ENCODE data around the gene FAM8A1.

FAM8A1 gene

DNA sequence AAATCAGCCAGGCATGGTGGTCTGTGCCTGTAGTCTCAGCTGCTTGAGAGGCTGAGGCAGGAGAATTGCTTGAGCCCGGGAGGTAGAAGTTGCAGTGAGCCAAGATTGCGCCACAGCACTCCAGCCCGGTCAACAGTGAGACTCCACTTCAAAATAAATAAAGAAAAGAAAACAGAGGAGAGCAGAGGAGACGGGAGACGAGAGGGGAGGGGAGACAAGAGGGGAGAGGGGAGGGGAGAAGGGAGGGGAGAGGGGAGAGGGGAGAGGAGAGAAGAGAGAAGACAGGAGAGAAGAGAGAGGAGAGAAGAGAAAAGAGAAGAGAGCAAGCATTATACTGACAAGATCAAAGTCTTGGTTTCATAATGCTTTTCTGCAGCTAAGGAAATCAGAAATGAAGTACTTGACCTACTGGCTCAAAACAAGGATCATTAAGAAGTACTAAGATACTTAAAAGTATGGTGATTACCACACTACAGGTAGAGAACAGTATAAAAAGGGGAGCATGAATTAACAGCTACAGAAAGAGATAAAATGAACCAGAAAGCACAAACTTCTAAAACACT lies 30.5 kb downstream of the FAM8A1 start:
- H3K36me3 Mint-ChIP-seq: peaks cover 23% of the 10 kb centered on the region
- no peak overlapping the region for H3K4me3 Mint-ChIP-seq
- peaks cover 42% of the 10 kb centered on the region for H3K4me1 Mint-ChIP-seq
- H3K27ac Mint-ChIP-seq: peak overlapping the region; percentile 12
- H3K9me3 Mint-ChIP-seq: no peaks in the 10 kb centered on the region
- H3K27me3 Mint-ChIP-seq: no peaks in the 10 kb centered on the region

- H3K4me1 Mint-ChIP-seq: peaks cover 60% of the 10 kb centered on the region
- H3K27me3 Mint-ChIP-seq: no peaks in the 10 kb centered on the region
- peak overlapping the region; percentile 2 for H3K4me3 Mint-ChIP-seq
- peak overlapping the region; percentile 31 for H3K27ac Mint-ChIP-seq
- H3K9me3 Mint-ChIP-seq: no peaks in the 10 kb centered on the region
- peaks cover 29% of the 10 kb centered on the region for H3K36me3 Mint-ChIP-seq
These were observed 32.8 kb downstream of the FAM8A1 start for GRCh38 chr6:17632934-17633333.

- H3K4me1 Mint-ChIP-seq: peaks cover 62% of the 10 kb centered on the region
- peak overlapping the region; percentile 62 for H3K4me3 Mint-ChIP-seq
- peak overlapping the region; percentile 75 for H3K27ac Mint-ChIP-seq
- H3K36me3 Mint-ChIP-seq: peaks cover 33% of the 10 kb centered on the region
- no peaks in the 10 kb centered on the region for H3K9me3 Mint-ChIP-seq
- no peaks in the 10 kb centered on the region for H3K27me3 Mint-ChIP-seq
These were observed 33.5 kb downstream of the FAM8A1 start for GRCh38 chr6:17633465-17634188.

GRCh38 chr6:17635568-17635967 lies 35.5 kb downstream of the FAM8A1 start:
- H3K27me3 Mint-ChIP-seq: no peaks in the 10 kb centered on the region
- peak overlapping the region; percentile 71 for H3K27ac Mint-ChIP-seq
- peaks cover 28% of the 10 kb centered on the region for H3K36me3 Mint-ChIP-seq
- no peak overlapping the region for H3K4me3 Mint-ChIP-seq
- peaks cover 52% of the 10 kb centered on the region for H3K4me1 Mint-ChIP-seq
- no peaks in the 10 kb centered on the region for H3K9me3 Mint-ChIP-seq

DNA sequence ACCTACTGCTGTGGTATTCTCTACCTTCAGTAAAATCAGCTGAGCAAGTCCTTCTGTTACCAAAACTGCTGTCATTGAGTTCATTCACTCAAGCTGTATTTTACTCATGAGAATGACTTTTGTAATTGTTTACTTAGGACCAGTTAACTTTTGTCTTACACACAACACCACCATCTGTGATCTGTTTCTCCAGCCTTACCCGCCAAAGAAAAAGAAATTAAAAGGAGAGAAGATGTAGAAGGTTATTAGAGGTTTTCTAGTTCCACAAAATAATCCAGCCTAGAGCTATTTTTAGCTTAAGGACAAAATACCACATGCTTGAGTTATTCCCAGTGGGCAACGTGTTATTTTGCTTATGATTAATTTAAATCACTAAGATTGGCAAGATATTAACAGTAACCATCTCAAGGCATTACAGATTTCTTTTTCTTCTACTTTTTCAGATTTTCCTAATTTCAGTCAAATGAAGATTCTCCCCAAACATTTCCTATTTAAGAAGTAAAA lies 38.2 kb downstream of the FAM8A1 start:
- Mint-ChIP-seq H3K27me3 (no peaks in the 10 kb centered on the region), H3K4me1 (peaks cover 52% of the 10 kb centered on the region), H3K36me3 (peaks cover 28% of the 10 kb centered on the region), H3K4me3 (no peak overlapping the region), H3K9me3 (no peaks in the 10 kb centered on the region), H3K27ac (no peak overlapping the region)

- Mint-ChIP-seq H3K4me3 (no peak overlapping the region), H3K36me3 (peaks cover 31% of the 10 kb centered on the region), H3K27ac (no peak overlapping the region), H3K27me3 (no peaks in the 10 kb centered on the region), H3K4me1 (peaks cover 34% of the 10 kb centered on the region), H3K9me3 (no peaks in the 10 kb centered on the region)
These were observed 40.4 kb downstream of the FAM8A1 start for GRCh38 chr6:17640477-17640917.

DNA sequence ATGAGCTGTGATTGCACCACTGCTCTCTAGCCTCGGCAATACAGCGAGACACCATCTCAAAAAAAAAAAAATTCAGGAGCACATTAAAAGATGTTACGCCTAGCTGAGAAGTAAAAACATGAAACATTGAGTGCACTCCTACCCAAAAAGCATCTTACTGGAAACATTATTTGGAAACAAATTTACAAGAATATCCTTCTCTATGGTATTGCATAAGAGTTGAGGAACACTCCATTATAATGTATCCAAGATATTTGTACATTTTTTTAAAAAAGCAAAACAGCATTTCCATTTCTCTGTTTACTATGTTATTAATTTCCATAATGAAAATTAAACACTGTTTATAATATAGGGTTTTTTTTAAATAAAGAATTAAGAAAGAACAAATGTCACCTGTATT lies 48.6 kb downstream of the FAM8A1 start:
- Mint-ChIP-seq H3K4me1 (peaks cover 30% of the 10 kb centered on the region), H3K9me3 (no peaks in the 10 kb centered on the region), H3K36me3 (peaks cover 35% of the 10 kb centered on the region), H3K27me3 (no peaks in the 10 kb centered on the region), H3K27ac (peak overlapping the region; percentile 8), H3K4me3 (no peak overlapping the region)

DNA sequence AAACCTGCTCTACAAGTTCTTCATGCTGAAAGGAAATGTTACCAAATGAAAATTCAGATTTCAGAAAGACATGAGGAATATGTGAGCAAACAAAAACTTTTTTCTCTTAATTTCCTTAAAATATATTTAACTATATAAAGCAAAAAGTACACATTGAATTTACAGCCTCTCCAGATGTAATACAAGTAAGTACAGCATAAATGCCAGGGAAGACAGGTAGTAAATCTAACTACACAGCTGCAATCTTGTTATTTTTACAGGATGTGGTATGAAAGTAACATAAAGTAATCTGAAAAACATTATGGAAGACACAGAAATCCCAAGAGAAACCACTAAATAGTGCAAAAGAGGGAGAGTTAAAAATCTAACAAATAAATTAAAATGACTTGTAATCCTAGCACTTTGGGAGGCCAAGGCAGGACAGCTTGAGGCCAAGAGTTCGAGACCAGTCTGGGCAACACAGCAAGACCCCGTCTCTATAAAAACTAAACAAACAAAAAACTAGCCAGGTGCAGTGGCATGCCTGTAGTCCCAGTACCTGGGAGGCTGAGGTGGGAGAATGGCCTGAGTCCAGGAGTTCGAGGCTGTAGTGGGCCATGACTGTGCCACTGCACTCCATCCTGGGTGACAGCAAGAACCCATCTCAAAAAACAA lies 50.7 kb downstream of the FAM8A1 start:
- H3K4me1 Mint-ChIP-seq: peaks cover 41% of the 10 kb centered on the region
- H3K27ac Mint-ChIP-seq: no peak overlapping the region
- peaks cover 38% of the 10 kb centered on the region for H3K36me3 Mint-ChIP-seq
- no peak overlapping the region for H3K4me3 Mint-ChIP-seq
- H3K27me3 Mint-ChIP-seq: no peaks in the 10 kb centered on the region
- no peaks in the 10 kb centered on the region for H3K9me3 Mint-ChIP-seq

GRCh38 chr6:17653198-17653882 lies 53.2 kb downstream of the FAM8A1 start:
- H3K27ac Mint-ChIP-seq: peak overlapping the region; percentile 47
- H3K4me3 Mint-ChIP-seq: no peak overlapping the region
- H3K4me1 Mint-ChIP-seq: peaks cover 46% of the 10 kb centered on the region
- H3K36me3 Mint-ChIP-seq: peaks cover 39% of the 10 kb centered on the region
- no peaks in the 10 kb centered on the region for H3K27me3 Mint-ChIP-seq
- H3K9me3 Mint-ChIP-seq: no peaks in the 10 kb centered on the region

DNA sequence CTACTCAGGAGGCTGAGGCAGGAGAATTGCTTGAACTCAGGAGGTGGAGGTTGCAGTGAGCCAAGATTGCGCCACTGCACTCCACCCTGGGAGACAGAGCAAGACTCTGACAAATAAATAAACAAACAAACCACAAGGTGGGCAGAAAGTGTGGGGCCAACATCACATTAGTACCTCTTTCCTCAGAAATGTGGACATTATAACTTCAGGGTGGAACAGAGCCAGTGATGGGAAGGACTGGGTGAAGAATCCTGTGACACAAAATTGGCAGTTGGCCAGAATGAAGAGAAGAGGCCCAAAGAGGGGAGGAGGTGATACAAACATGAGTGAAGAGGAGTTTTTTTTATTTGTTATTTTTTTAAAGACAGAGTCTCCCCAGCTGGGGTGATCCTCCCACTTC lies 56.0 kb downstream of the FAM8A1 start:
- Mint-ChIP-seq H3K9me3 (no peaks in the 10 kb centered on the region), H3K27ac (no peak overlapping the region)

DNA sequence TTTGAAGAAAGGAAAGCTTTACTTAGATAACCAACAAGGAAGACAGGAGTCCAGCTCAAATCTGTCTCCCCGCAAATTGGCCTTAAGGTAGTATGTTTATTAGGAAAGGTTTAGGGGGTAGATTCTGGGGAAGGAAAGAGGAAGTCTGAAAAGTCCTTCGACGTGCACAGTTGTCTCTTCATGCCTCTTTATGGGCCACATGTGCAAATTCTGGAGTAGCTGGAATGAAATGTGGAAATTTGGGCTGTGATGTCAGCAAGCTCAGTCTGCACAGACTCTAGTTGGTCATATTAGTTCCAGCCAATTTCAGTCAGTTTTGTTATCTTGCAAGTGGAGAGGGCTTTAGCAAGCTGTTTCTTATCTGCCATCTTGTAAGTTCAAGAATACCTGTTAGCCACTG lies 56.5 kb downstream of the FAM8A1 start:
- no peak overlapping the region for H3K4me3 Mint-ChIP-seq
- H3K27me3 Mint-ChIP-seq: no peaks in the 10 kb centered on the region
- H3K36me3 Mint-ChIP-seq: peaks cover 39% of the 10 kb centered on the region
- H3K27ac Mint-ChIP-seq: no peak overlapping the region
- peaks cover 31% of the 10 kb centered on the region for H3K4me1 Mint-ChIP-seq
- H3K9me3 Mint-ChIP-seq: no peaks in the 10 kb centered on the region

More for the DNA sequence above, 56.0 kb downstream of the FAM8A1 start:
- Mint-ChIP-seq H3K36me3 (peaks cover 35% of the 10 kb centered on the region), H3K4me3 (no peak overlapping the region), H3K27me3 (no peaks in the 10 kb centered on the region), H3K4me1 (peaks cover 31% of the 10 kb centered on the region)
